NCI-H1048 (cell line): ENCODE results near the gene TMIE.

Source experiments
- DNase-seq: peaks from one replicate; lab custom pipeline; 2025; lab: John Stamatoyannopoulos, UW

Gene TMIE

DNA sequence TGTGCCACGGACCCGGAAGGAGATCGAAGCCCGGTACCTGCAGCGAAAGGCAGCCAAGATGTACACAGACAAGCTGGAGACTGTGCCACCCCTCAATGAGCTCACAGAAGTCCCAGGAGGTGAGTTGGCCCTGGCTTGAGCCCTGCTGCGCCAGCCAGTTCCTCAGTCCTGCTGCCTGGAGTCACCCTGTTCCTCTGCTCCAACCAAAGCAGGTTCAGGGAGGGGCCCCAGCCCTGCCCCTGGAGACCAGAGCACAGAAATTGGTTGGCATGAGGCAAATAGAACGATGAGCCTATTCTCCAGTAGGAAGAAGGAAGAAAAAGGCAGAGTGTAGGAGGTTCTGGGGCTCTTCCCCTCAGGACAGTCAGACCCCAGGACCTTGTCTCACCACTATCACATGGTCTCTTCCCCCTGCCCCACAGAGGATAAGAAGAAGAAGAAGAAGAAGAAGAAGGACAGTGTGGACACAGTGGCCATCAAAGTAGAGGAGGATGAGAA lies 8.0 kb downstream of the TMIE start:
- DNase-seq = no peak

DNA sequence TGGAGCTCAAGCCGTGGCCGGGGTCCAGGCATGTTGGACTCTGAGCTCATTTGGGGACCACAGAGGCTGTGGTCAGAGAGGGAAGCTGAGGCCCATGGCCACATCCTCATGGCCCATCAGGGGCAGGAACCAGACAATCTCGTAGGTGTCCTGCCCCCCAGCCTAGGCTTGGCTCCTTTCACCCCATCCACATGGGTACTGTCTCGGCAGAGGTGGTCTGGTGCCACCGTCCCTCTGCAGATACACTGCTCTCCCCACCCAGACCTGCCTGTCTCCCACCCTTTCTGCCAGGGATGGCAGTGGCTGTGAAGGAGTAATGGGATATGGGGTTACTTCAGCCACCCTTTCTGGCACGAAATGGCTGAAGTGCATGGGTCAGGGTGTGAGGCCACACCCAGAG lies 8.5 kb downstream of the TMIE start:
- no peak for DNase-seq

DNA sequence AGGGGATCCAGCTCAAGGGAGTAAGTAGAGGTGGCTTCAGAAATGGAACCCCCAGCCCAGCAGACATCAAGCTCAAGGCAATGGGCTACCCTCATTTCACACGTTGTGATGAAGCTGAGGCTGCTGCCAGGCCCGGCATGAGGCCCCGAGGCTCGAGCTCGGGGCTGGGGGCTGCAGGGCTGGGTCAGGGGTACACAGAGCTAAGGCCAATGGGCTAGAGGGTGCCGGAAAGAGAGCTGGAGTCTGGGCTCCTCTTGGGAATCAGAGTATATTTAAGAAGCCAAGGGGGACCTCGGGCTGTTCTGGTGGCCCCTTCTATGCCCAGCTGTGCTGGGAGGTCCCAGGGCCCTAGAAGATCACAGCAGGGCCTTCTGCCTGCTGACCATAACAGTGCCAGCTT lies 9.0 kb downstream of the TMIE start:
- no peak for DNase-seq

DNA sequence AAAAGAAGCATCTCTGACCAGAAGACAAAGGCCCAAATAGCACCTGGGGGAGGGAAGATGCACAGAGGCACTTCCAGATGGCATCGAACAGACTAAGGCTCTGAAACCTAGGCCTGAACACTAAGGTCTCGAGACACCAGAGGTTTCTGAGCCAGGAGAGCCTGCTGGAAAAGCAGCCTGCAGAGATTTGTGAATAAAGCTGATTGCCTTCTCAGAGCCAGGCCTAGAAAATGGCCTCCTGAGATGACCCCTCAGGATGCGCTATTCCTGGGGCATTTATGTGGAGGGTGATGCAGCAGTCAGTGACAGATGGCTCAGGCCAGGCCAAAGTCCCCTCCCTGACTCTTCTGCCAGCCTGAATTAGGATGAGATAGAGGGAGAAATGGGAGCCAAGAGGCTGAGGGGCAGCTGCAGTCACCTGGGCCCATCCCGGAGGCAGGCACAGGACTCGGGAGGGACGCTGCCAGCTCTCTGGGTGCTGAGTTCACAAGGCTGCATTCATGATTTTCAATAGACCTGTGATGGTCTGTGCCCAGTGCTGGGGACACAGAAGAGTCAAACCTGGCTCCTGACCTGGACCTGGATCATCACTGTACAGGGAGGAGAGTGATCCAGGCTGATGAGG lies 9.6 kb downstream of the TMIE start:
- no peak for DNase-seq

DNA sequence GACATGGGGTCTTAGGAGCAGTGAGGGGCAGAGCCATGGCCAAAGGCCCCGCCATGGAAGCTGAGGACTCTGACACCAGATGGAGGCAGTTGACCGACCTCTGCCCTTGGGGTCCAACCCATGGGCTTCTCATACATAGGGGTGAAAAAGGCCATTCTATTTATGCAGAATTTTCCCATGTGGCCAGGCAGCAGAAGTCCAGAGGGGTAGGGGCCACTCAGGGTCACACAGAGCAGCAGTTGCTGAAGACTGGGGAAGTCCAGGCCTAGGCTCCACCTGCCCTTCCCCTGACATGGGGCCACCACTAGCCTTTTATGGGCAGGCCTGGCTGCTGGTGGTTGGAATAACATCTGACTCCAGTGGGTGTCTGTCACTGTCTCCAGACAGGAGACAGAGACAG lies 10.1 kb downstream of the TMIE start:
- DNase-seq = no peak

GRCh38 chr3:46711760-46712159 lies 10.6 kb downstream of the TMIE start:
- no peak for DNase-seq

DNA sequence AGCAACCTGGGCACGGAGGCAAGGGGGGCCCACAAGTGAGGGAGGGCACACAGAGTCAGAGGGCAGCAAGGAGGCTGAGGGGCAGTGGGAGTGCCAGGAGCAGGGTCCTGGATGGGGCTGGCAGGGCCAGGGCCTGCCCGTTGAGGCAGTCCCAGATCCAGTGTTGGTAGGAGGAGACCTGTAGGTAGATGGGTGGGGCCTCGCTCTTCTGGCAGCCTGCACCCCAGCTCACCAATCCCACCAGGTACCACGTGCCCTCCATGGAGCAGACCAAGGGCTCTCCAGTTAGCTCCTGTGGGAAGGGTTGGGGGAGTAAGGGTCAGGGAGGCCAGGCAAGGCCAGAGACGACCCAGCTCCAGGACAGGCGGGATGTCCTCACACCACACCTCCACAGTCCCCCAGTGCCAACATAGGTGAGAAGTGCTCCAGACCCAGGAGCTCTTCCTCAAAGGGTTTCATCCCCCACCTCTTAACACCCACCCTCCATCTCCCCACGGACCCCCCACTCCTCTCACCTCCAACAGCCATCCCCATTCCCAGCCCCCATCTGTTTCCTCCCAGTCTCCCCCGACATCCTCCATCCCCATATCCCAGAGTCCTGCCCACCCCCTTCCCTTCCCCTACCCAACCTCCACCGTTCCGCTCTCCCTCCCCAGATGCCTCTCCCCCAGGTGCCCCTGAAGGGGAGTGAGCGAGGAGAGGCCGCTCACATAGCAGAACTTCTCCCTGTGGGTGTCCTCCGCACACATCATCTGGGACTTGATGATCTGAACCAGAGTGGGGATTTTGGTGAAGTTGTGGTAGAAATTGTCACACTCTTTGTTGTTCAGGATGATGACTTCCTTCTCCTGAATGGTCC lies 11.2 kb downstream of the TMIE start:
- no peak for DNase-seq

- no peak for DNase-seq
These were observed 12.1 kb downstream of the TMIE start for GRCh38 chr3:46713050-46713897.

- no peak for DNase-seq
These were observed 12.8 kb downstream of the TMIE start for GRCh38 chr3:46713898-46714552.

DNA sequence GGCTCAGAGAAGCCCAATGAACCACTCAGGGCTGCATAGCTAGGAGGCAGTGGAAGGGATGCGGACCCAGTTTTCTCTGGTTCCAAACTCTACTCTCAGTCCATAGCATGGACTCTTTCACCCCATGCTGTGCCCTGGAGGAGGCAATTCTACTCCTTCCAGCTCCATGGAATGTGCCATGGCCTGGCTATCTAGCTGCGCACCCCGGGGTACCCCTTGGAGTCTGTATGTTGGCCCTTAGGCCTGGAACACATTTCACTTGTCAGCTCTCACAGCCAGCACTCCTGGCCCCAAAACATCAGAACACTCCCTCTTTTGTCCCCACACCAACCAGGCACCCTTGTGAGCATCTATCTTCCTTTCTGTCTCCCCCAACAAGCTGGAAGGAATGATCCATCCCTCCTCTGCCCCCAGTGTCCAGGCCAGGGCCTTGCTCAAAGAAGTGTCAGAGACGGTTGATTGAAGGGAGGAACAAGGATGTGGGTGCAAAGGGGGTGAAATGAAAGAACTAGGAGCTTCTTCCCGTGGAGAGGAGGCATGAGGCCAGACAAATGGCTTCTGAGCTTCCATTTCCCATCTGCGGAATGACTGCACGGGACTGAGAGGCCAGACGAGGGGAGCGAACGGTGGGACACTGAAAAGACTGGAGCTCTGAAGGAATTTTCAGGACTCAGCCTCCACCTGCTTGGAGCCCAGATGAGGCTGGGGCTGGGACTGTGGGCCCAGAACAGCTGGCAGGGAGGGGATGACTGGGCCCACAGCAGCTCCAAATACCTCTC lies 13.7 kb downstream of the TMIE start:
- no peak for DNase-seq

DNA sequence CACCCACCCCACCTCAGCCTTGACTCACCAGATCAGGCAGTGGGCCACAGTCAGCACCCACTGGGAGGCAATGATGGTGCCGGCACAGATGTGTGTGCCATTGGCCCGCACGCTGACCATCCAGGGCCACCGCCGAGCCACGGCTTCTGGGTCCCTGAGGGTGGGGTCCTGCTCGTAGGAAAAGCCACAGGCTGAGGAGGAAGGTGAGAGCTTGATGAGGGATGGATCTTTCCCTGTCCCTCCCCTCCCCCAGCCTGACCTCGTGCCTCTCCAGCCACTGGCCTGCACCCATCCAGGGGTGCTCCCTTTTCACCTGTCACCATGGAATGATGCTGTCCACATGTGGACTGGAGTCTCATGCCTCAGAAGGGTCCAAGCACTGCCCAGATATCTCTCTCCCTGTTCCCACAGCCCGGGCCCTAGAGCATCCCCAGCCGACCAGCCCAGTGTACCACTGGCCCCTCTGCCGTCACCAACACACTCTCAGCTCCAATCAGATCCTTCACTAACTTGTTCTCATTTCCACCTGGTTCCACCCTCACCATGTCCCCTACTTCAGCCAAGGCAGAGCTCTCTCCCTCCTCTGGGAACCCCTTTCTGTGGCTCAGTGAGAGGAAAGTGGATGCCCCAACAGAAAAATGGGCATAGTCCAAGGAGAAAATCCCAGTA lies 14.4 kb downstream of the TMIE start:
- DNase-seq = no peak

DNA sequence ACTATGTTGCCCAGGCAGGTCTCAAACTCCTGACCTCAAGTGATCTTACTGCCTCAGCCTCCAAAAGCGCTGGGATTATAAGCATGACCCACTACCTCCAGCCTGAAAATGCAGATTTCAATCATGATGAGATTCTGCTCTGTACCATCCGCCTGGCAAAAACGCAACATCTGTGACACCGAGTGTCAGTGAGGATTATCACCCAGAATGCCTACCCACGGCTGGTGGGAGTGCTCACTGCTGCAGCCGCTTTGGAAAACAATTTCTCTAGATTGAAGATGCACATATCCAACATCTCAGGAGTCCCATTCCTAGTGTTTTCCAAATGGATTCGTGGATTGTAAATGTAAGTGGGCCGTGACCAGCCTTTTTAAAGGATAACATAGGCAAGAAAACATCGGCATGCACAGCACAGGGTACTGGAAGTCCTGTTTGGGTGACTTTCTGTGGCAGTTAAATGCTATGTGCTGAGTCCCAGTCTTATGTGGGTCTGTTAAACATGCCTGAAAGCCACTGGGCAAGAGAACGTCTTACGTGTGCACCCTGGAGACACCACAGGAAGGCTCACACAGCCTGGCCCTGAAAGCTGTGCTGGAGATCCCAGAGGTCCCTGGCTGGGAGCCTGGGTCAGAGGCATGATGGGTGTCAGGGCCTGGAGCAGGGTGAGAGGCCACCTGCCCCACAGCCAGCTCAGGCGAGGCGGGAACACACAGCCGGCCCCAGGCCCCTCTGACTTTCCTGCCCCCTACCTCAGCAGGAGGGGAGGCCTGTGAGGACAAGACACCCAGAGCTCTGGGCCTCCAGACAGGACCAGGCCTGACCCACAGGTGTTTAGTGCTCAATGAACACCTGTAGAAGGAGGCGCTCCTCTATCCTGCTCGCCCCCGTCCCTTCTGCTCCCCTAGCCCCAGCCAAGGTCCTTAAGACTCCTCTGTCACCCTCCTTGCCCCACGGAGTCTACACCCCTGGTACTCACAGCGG lies 15.6 kb downstream of the TMIE start:
- DNase-seq = no peak

DNA sequence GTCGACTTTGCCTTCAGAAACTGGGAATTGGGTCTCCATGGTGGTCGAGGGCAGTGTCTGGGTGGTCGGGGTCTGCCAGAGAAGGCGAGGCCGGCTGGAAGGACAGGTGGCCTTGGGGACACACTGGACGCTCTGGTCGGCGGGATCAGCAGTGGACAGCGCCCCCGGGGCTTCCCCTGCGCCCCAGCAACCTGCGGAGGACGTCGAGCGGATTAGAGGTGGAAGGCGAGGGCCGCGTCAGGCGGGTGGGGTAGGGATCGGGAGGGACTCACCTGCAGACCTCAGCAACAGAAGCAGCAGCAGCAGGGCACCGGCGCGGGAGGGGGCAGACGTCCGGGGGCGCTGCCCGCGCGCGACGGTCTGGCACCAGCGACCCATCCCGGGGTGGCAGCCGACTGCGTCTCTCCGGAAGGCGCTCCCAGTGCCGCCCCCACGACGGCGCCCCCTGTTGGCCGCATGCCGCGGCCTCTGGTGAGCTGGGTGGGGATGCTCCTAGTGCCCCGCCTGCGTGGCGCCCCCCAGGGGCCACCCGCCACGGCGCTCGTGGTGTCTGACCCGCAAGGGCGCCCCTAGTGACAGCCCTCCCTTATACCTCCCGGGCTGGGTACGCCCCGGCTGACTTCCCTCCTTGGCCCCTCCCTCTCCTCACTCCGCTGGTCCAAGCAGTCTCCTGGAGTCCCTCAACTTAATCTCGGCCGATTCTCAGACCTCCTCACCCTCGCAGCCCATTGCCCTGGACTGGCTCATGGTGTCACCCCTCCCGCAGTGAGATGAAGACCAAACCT lies 16.4 kb downstream of the TMIE start, which contains the start of gene PRSS50:
TSS of gene PRSS50 (minus strand) at position 423 of the 785 bp plus-strand sequence. CDS start at position 378, 45 bp downstream.
- no peak for DNase-seq

GRCh38 chr3:46719044-46719565 lies 17.9 kb downstream of the TMIE start:
- DNase-seq = no peak

- no peak for DNase-seq
These were observed 18.6 kb downstream of the TMIE start for GRCh38 chr3:46719735-46720271.

- DNase-seq = no peak
These were observed 19.8 kb downstream of the TMIE start for GRCh38 chr3:46721009-46721408.

DNA sequence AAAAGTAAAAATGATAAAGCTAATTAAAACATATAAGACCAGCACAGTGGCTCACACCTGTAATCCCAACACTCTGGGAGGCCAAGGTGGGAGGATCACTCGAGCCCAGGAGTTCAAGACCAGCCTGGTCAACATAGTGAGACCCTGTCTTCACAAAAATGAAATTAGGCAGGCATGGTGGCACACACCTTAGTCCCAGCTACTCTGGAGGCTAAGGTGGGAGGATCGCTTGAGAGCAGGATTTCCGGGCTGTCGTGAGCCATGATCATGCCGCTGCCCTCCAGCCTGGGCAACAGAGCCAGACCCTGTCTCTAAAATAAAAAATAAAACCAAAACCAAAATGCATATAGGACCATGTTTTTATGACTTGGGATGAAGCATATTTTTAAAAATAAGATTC lies 21.3 kb downstream of the TMIE start:
- DNase-seq = no peak

DNA sequence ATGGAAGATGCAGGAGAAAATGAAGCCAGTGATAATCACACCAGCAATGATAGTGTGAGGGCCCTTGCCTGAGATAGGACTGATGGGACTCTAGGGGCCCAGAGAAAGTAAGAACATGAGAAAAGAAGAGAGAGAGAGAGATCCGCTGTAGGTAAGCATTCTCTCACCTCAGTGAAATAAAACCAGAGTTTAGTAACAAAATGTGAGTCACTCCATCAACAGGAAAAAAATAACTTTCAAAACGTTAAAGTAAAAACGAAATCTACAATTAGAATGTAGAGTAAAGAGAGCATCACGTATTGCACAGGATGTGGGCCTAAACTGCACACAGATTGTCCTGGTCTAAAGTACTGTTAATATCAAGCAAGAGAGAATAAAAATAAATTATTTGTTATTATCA lies 23.2 kb downstream of the TMIE start:
- DNase-seq = no peak
